GM12872 (cell line): Measurements from ENCODE around the gene KCNH2.

Experiments used
- TF ChIP-seq, protein P1 (sequence below): IDR thresholded peaks from 3 replicates; pipeline ENCODE4 v1.5.1; 2011; ENCODE audit warnings: low read depth, mild to moderate bottlenecking, low read length, moderate library complexity; ENCODE audit not compliant: insufficient read depth

KCNH2 gene

GRCh38 chr7:151000897-151001495 is 22.9 kb upstream of the KCNH2 start:
- TF ChIP-seq, protein P1, sequence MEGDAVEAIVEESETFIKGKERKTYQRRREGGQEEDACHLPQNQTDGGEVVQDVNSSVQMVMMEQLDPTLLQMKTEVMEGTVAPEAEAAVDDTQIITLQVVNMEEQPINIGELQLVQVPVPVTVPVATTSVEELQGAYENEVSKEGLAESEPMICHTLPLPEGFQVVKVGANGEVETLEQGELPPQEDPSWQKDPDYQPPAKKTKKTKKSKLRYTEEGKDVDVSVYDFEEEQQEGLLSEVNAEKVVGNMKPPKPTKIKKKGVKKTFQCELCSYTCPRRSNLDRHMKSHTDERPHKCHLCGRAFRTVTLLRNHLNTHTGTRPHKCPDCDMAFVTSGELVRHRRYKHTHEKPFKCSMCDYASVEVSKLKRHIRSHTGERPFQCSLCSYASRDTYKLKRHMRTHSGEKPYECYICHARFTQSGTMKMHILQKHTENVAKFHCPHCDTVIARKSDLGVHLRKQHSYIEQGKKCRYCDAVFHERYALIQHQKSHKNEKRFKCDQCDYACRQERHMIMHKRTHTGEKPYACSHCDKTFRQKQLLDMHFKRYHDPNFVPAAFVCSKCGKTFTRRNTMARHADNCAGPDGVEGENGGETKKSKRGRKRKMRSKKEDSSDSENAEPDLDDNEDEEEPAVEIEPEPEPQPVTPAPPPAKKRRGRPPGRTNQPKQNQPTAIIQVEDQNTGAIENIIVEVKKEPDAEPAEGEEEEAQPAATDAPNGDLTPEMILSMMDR: no peak

GRCh38 chr7:150999497-151000230 is 21.5 kb upstream of the KCNH2 start:
- TF ChIP-seq, protein P1: no peak

- TF ChIP-seq, protein P1: no peak
Measured at GRCh38 chr7:150999001-150999400, 20.9 kb upstream of the KCNH2 start.

DNA sequence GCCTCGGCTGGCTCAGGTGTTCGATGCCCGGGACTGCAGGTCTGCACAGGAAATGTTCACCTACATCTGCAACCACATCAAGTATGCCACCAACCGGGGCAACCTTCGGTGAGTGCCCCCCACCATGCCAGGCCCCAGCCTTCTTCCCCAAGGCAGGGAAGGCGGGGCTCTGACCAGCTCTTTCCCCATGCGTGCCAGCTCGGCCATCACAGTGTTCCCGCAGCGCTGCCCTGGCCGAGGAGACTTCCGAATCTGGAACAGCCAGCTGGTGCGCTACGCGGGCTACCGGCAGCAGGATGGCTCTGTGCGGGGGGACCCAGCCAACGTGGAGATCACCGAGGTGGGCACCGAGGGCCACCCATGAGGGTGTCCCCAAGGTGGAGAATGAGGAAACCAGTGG is 20.2 kb upstream of the KCNH2 start:
- TF ChIP-seq, protein P1: no peak

- TF ChIP-seq, protein P1: no peak
Measured at GRCh38 chr7:150997817-150998216, 19.7 kb upstream of the KCNH2 start.

DNA sequence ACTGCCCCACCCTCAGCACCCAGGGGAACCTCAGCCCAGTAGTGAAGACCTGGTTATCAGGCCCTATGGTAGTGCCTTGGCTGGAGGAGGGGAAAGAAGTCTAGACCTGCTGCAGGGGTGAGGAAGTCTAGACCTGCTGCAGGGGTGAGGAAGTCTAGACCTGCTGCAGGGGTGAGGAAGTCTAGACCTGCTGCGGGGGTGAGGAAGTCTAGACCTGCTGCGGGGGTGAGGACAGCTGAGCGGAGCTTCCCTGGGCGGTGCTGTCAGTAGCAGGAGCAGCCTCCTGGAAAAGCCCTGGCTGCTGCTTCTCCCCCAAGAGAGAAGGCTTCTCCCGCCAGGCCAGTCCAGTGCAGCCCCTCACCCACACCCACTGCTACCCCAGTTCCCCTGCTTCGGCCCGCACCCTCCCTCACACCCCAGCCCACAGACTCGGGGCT is 19.0 kb upstream of the KCNH2 start:
- TF ChIP-seq, protein P1: no peak

- TF ChIP-seq, protein P1: no peak
Measured at GRCh38 chr7:150996376-150997074, 18.4 kb upstream of the KCNH2 start.
